ENCODE data around the gene GPATCH1.

The GPATCH1 gene

DNA sequence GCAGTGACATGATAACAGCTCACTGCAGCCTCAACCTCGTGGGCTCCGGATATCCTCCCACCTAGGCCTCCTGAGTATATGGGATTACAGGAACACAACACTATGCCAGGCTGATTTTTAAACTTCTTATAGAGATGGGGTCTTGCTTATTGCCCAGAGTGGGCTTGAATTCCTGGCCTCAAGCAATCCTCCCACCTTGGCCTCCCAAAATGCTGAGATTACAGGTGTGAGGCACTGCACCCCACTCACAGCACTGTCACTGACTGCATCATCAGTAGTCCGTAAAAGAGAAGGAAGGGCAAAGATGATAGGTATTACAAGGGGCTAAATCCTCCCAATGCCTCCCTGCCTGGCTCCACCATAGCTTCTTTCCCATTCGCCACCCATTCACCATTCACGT, 20.4 kb upstream of the GPATCH1 start:
- no peak overlapping the region for H3K4me3 ChIP-seq (ENCODE audit: low read length)
- no peak for DNase-seq (ENCODE audit: low read depth, low spot score)

DNA sequence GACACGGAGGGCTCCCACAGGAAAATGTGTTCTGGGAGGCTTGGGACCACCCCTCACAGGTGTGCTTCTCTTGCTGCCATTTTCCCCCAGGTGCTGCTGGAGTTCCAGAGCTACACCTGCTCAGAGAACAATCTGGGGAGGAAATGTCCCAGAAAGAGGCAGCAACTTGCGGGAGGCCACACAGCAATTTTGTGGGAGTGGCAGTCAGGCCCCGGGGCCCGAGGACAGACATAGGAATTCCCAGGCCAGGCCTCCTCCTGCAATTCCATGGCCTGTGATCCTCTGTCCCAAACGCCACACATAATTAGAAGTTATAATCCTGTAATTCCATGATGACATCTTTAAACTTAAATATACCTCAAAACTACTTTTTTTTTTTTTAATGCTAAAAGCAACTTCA, 18.1 kb upstream of the GPATCH1 start:
- H3K4me3 ChIP-seq (ENCODE audit: low read length), result no peak overlapping the region
- DNase-seq (ENCODE audit: low read depth, low spot score), result no peak

DNA sequence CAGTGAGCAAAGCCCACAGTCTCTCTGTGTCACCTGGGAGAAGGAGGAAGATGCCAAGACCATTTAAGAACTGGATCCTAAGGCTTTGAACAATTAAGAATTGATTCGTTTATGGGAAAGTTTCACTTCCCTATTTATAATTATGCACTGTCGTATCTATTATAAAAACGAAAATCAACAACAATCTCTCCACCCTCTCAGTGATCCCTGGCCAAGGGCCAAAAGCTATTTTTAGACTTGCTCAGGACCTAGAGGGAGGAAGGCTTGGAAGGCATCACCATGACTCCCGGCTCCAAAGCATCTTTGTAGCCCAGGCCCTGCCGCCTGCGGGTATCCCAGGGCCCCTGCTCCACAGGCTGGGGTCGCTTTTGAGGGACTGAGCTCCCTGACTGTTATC, 17.6 kb upstream of the GPATCH1 start:
- no peak for DNase-seq (ENCODE audit: low read depth, low spot score)
- H3K4me3 ChIP-seq (ENCODE audit: low read length), result no peak overlapping the region

DNA sequence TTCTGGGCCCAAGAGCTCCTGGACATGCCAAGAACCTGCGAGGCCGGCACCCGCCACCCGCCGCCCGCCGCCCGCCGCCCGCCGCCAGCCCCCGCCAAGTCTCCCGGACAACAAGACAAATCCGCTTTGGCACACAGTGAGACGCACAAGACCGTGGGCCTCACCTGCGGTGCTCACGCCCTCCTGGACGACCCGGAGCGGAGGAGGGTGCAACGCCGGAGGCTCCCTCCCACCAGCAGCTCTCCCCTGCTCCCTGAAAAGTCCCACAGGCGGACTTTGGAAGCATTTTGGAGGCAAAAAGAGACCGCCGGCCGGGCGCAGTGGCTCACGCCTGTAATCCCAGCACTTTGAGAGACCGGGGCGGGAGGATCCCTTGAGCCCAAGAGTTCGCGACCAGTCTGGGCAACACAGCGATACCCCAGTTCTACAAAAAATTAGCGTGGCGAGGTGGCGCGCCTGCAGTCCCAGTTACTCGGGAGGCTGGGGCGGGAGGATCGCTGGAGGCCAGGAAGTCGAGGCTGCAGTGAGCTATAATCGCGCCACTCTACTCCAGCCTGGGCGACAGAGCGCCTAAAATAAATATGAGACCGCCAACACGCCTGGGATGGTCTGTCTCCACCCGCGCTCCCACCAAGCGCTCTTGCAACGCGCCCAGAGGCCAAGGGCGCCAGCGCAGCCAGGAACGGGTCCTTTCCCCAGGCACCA, 17.1 kb upstream of the GPATCH1 start:
- H3K4me3 ChIP-seq (ENCODE audit: low read length), result peak overlapping the region; percentile 33
- no peak for DNase-seq (ENCODE audit: low read depth, low spot score)

DNA sequence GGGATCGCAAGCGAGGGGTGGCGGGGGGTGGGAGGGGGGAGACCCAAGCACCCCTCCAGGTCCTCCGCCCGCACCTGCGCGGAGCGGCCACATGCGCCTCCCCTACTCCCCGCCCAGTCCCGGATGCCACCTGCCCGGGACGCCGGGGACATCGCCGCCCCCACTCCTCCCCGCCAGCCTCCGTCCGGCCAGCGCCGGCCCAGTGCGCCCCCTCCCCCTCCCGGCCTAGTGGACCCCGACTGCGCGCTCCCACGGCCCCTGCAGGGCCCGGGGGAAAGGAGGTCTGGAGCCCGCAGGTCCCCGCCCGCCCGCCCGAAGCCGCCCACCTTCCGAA, 16.6 kb upstream of the GPATCH1 start:
- DNase-seq (ENCODE audit: low read depth, low spot score), result no peak
- H3K4me3 ChIP-seq (ENCODE audit: low read length), result peak overlapping the region; percentile 33

- DNase-seq (ENCODE audit: low read depth, low spot score), result no peak
- peak within 1 kb of the TSS; percentile 33 for H3K4me3 ChIP-seq (ENCODE audit: low read length)
Measured at GRCh38 chr19:33064792-33065550, 16.0 kb upstream of the GPATCH1 start, which contains the start of gene RHPN2. TSS of gene RHPN2 (minus strand) at chr19:33064888. CDS start at chr19:33064852, 36 bp downstream.

- H3K4me3 ChIP-seq (ENCODE audit: low read length), result no peak overlapping the region
- no peak for DNase-seq (ENCODE audit: low read depth, low spot score)
Measured at GRCh38 chr19:33066543-33066942, 14.4 kb upstream of the GPATCH1 start.

DNA sequence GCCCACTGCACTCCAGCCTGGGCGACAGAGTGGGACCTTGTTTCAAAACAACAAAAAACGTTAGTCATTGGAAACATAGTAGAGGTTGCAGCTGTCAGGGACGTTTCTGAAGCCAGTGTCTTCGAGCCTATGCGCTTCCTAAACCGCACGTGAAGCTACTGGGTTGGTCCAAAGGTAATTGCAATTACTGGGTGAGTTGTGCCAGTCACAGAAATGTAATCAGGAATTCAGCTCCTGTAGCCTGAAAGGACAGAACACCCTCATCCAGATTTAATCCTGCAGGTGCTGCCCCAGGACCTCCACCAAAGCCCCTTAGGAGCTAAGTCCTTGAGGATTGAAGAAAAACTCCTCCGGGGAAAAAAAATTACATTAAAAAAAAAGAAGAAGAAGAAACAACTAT, 13.9 kb upstream of the GPATCH1 start:
- no peak overlapping the region for H3K4me3 ChIP-seq (ENCODE audit: low read length)
- no peak for DNase-seq (ENCODE audit: low read depth, low spot score)

GRCh38 chr19:33071887-33072286, 9.1 kb upstream of the GPATCH1 start:
- H3K4me3 ChIP-seq (ENCODE audit: low read length), result no peak overlapping the region
- no peak for DNase-seq (ENCODE audit: low read depth, low spot score)

GRCh38 chr19:33075519-33075918, 5.5 kb upstream of the GPATCH1 start:
- H3K4me3 ChIP-seq (ENCODE audit: low read length), result no peak overlapping the region
- no peak for DNase-seq (ENCODE audit: low read depth, low spot score)

GRCh38 chr19:33085570-33086128, 4.7 kb downstream of the GPATCH1 start:
- H3K4me3 ChIP-seq (ENCODE audit: low read length), result no peak overlapping the region
- DNase-seq (ENCODE audit: low read depth, low spot score), result peak; percentile 37

DNA sequence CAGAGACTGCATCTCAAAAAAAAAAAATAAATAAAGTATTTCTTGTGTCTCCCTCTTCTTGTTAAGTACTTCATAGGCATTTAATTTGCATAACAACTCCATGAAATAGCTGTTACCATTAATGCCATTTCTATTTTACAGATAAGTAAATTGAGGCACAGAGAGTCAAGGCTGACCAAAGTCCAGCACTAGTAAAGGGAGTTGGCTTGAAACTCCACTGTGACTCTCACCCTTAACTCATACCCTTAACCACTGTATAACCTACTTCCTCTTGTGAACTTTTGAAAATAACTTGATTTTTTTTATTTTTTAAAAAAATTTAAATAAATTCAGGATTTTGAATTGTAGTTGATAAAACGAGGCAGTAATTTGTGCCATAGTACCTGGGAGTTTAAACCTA, 6.0 kb downstream of the GPATCH1 start:
- no peak for DNase-seq (ENCODE audit: low read depth, low spot score)
- no peak overlapping the region for H3K4me3 ChIP-seq (ENCODE audit: low read length)

GRCh38 chr19:33089010-33089409, 8.0 kb downstream of the GPATCH1 start:
- H3K4me3 ChIP-seq (ENCODE audit: low read length), result no peak overlapping the region
- no peak for DNase-seq (ENCODE audit: low read depth, low spot score)

DNA sequence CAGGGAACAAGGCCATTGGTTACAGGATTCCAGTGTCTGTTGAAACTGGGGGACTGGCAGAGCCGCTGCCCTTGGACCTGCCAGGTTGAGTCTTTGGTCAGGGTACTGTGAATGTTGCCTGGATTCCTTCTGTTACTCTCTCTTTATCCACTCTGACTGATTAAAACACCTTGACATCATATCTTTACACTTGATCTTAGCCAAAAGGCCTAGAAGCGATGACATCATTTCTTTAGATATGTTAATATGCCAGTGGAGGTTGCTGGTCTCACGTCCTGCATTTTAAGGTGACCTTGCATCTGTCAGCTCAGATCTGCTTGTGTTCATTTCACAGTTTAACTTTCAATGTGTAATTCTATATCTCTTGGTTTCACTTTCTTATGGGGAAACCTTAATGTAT, 9.2 kb downstream of the GPATCH1 start:
- H3K4me3 ChIP-seq (ENCODE audit: low read length), result no peak overlapping the region
- no peak for DNase-seq (ENCODE audit: low read depth, low spot score)

GRCh38 chr19:33093420-33094210, 12.6 kb downstream of the GPATCH1 start:
- H3K4me3 ChIP-seq (ENCODE audit: low read length), result no peak overlapping the region
- no peak for DNase-seq (ENCODE audit: low read depth, low spot score)

DNA sequence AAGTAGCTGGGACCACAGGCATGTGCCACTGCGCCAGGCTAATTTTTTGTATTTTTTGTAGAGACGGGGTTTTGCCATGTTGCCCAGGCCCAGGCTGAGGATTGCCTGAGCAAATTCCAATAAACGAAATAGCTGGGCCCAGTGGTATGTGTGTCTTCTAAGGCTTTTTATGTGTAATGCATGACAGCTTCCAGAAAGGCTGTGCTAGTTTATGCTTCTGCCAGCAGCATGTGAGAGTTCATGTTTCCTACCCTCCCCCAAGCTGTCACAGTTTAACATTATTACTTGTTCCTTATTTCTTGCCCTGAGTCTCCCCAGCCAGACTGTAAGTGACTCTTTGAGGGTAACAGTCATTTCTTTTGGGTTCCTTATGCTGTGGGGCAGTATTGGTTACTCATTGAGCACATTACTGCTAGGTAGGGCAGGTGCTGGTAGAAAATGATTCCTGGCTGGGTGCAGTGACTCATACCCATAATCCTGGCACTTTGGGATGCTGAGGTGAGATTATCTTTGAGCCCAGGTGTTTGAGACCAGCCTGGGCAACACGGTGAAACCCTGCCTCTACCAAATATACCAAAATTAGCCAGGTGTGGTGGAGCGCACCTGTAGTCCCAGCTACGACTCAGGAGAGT, 13.6 kb downstream of the GPATCH1 start:
- no peak for DNase-seq (ENCODE audit: low read depth, low spot score)
- no peak overlapping the region for H3K4me3 ChIP-seq (ENCODE audit: low read length)

GRCh38 chr19:33096005-33096404, 15.0 kb downstream of the GPATCH1 start:
- DNase-seq (ENCODE audit: low read depth, low spot score), result no peak
- no peak overlapping the region for H3K4me3 ChIP-seq (ENCODE audit: low read length)

DNA sequence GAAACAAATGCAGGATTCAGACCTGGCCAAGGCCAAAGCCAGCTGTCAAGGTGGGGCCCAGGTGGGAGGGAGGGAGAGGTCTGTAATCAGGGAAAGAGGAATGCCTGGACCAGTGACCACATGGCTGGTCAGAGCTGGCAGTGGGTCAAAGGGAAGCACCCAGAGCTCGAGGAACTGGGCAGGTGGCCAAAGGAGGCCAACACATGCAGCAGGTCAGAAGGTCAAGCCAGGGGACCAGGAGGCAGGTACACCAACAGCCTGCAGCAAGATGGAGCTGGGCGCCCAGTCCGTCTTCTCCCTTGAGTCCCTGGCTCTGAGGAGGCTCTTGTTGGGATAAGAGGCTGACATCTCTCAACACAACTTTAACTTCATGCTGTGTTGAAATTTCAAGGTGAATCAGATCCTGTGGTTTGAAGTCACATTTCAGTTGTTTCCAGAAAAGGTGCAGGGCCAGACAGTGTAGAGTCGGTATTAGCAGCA, 17.1 kb downstream of the GPATCH1 start:
- no peak for DNase-seq (ENCODE audit: low read depth, low spot score)
- no peak overlapping the region for H3K4me3 ChIP-seq (ENCODE audit: low read length)

Measured in Jurkat, Clone E6-1 (cell line).